ENCODE measurements around the gene NUPR1. TPM values are rescaled to one million over a fixed set of nuclear protein-coding genes. Genes with fewer than 3 reads are reported as not detected.

Gene NUPR1
- total RNA-seq, 4 donors from 2014 or later, result 18.7 to 44.3 (median 22.6) TPM

- H3K9me3 ChIP-seq, result no peaks in the 10 kb centered on the region
- H3K4me1 ChIP-seq, result no peaks in the 10 kb centered on the region
- intact Hi-C loops (cut with DNase I; ENCODE audit: low total_unique reads), result no loop called here
- H3K27ac ChIP-seq, result no peak overlapping the region
- H3K27me3 ChIP-seq, result no peaks in the 10 kb centered on the region
- no peak for TF ChIP-seq CTCF (IDR thresholded peaks at IDR 0.05 in 4 of 5, conservative IDR thresholded peaks at IDR 0.05 in 1 of 5)
- H3K4me3 ChIP-seq, result no peak overlapping the region
- no peak for DNase-seq
- no peak for ATAC-seq
- in situ Hi-C loops (cut with MboI; ENCODE audit: low sequenced_read_pairs in 4 of 4), result loop anchor here in 1 of 4 donors (25.0 kb wide), 1 partner anchor 112 kb away; the partner anchor contains the start of gene SULT1A1
- H3K36me3 ChIP-seq, result no peaks in the 10 kb centered on the region
Observed at GRCh38 chr16:28499854-28500253, 38.9 kb downstream of the NUPR1 start.

GRCh38 chr16:28498666-28499381, 40.0 kb downstream of the NUPR1 start:
- H3K4me3 ChIP-seq, result no peak overlapping the region
- H3K9me3 ChIP-seq, result no peaks in the 10 kb centered on the region
- no peaks in the 10 kb centered on the region for H3K36me3 ChIP-seq
- no peak for TF ChIP-seq POLR2A (IDR thresholded peaks at IDR 0.05)
- TF ChIP-seq CTCF (IDR thresholded peaks at IDR 0.05 in 4 of 5, conservative IDR thresholded peaks at IDR 0.05 in 1 of 5), result no peak
- H3K4me1 ChIP-seq, result no peaks in the 10 kb centered on the region
- intact Hi-C loops (cut with DNase I; ENCODE audit: low total_unique reads), result no loop called here
- no peak for DNase-seq
- H3K27me3 ChIP-seq, result no peaks in the 10 kb centered on the region
- in situ Hi-C loops (cut with MboI; ENCODE audit: low sequenced_read_pairs in 4 of 4), result loop anchor here in 1 of 4 donors (25.0 kb wide), 1 partner anchor 113 kb away; the partner anchor contains the start of gene SULT1A1
- ATAC-seq, result no peak
- no peak overlapping the region for H3K27ac ChIP-seq

DNA sequence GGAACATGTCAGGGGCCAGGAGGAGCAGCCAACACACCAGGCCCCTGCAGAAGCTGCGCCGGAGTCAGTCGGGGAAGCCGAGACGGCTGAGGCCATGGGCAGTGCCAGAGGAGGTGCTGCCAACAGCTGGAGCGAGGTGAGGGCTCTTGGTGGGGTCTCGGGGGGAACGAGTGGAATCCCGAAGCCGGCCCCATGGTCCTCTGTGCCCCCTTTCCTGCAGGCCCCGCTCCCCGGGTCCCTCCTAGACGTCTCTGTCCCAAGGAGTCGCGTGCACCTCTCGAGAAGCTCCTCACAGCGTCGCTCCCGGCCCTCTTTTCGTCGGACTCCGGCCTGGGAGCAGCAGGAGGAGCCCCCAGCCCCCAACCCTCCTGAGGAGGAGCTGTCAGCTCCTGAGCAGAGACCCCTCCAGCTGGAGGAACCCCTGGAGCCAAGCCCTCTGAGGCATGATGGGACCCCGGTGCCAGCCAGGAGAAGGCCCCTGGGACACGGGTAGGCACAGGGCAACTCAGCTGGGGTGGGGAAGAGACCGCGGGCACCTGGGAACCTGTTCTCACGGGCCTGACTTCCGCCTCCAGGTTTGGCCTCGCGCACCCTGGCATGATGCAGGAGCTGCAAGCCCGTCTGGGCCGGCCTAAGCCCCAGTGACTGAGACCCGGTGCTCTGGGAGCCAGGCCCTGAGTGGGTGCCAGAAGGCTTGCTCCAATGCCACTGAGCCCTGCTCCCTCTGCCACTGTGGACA, 40.7 kb downstream of the NUPR1 start:
- ATAC-seq, result no peak
- no peaks in the 10 kb centered on the region for H3K36me3 ChIP-seq
- TF ChIP-seq CTCF (IDR thresholded peaks at IDR 0.05 in 4 of 5, conservative IDR thresholded peaks at IDR 0.05 in 1 of 5), result no peak
- in situ Hi-C loops (cut with MboI; ENCODE audit: low sequenced_read_pairs in 4 of 4) (loop anchor here in 1 of 4 donors (25.0 kb wide), 1 partner anchor 114 kb away; the partner anchor contains the start of gene SULT1A1), intact Hi-C loops (cut with DNase I; ENCODE audit: low total_unique reads) (no loop called here)
- no peaks in the 10 kb centered on the region for H3K9me3 ChIP-seq
- H3K27me3 ChIP-seq, result no peaks in the 10 kb centered on the region
- DNase-seq, result no peak
- no peak overlapping the region for H3K27ac ChIP-seq
- no peaks in the 10 kb centered on the region for H3K4me1 ChIP-seq
- H3K4me3 ChIP-seq, result no peak overlapping the region

GRCh38 chr16:28497386-28497785, 41.4 kb downstream of the NUPR1 start:
- H3K27ac ChIP-seq, result no peak overlapping the region
- ATAC-seq, result no peak
- no peaks in the 10 kb centered on the region for H3K27me3 ChIP-seq
- no peaks in the 10 kb centered on the region for H3K36me3 ChIP-seq
- in situ Hi-C loops (cut with MboI; ENCODE audit: low sequenced_read_pairs in 4 of 4) (loop anchor here in 1 of 4 donors (25.0 kb wide), 1 partner anchor 115 kb away; the partner anchor contains the start of gene SULT1A1), intact Hi-C loops (cut with DNase I; ENCODE audit: low total_unique reads) (no loop called here)
- no peak for DNase-seq
- no peak overlapping the region for H3K4me3 ChIP-seq
- H3K9me3 ChIP-seq, result no peaks in the 10 kb centered on the region
- TF ChIP-seq CTCF (IDR thresholded peaks at IDR 0.05 in 4 of 5, conservative IDR thresholded peaks at IDR 0.05 in 1 of 5) (no peak), POLR2A (IDR thresholded peaks at IDR 0.05) (no peak)
- no peaks in the 10 kb centered on the region for H3K4me1 ChIP-seq
